HEK293 (cell line): Measurements from ENCODE around the gene TUT1.

Source experiments
- BCL11A ChIP-seq: fragments of 450-650 bp; formaldehyde crosslinking; IDR thresholded peaks from 2 replicates; pipeline ENCODE4 v1.5.1; 2016; ENCODE audit warnings: low read depth, missing biosample characterization, missing genetic modification characterization
- CTCF ChIP-seq: fragments of 450-650 bp; formaldehyde crosslinking; IDR thresholded peaks from 2 replicates; pipeline ENCODE4 v1.5.1; 2016; ENCODE audit warnings: missing biosample characterization, missing genetic modification characterization
- SP3 ChIP-seq: fragments of 450-650 bp; formaldehyde crosslinking; IDR thresholded peaks from 2 replicates; pipeline ENCODE4 v1.5.1; 2016; ENCODE audit warnings: missing biosample characterization, missing genetic modification characterization
- YY1 ChIP-seq: fragments of 450-650 bp; formaldehyde crosslinking; IDR thresholded peaks from 2 replicates; pipeline ENCODE4 v1.5.1; 2018; ENCODE audit warnings: missing biosample characterization, missing genetic modification characterization
- ZFP3 ChIP-seq: fragments of 450-650 bp; formaldehyde crosslinking; IDR thresholded peaks from 2 replicates; pipeline ENCODE4 v1.5.1; 2016; ENCODE audit warnings: low read depth, missing biosample characterization, missing genetic modification characterization
- ZFP37 ChIP-seq: fragments of 450-650 bp; formaldehyde crosslinking; IDR thresholded peaks from 2 replicates; pipeline ENCODE4 v1.5.1; 2016; ENCODE audit warnings: missing biosample characterization, missing genetic modification characterization
- ZNF629 ChIP-seq: fragments of 450-650 bp; formaldehyde crosslinking; IDR thresholded peaks from 2 replicates; pipeline ENCODE4 v1.5.1; 2017; ENCODE audit warnings: missing biosample characterization, missing genetic modification characterization

DNA sequence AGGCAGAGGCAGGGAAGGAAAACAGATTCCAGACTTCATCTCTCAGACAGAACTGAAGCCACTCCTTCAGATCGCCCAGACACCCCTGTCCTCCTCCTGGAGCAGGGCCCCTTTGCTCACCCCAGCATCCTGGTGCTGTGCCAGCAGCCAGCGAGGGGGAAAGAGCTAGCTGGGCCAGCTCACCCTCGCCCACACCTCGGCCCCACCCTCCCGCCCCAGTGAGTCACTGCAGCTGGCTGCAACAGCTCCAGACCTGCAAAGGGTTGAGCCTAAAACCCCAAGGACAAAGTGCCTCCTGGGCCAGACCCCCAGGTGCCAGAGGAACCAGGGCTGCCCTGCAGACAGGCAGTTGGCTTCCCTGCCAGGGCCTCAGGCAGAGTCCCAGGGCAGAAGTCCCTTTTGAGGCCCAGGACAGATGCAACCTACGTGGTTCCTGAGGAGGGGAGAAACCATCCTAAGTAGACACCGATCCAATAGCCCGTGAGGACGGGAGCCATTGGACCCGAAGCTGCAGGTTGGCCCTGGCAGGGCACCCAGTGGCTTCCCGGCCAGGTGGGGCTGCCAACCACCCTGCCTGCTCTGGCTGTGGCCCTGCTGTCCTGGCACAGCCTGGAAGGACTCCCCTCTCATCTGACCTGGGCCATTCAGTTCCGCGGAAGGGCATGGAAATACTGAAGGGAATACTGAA, 51.9 kb downstream of the TUT1 start:
- TF ChIP-seq CTCF (tag by site-specific recombination) (no peak), ZNF629 (no peak), ZFP37 (no peak), ZFP3 (no peak), YY1 (tag by site-specific recombination) (no peak), BCL11A (tag by site-specific recombination) (no peak), SP3 (tag by site-specific recombination) (no peak)
